Activated CD8-positive, alpha-beta T cell treated with anti-CD3 and anti-CD28 coated beads for 36 hours (primary cell): ENCODE data around the gene ACSM2B. TPM values are rescaled to one million over a fixed set of nuclear protein-coding genes. Genes with fewer than 3 reads are reported as not detected.
"Not testable (repeated sequence)": the region's sequence is repeated elsewhere in the genome, so short reads cannot be mapped to it uniquely, and the experiment has no call there.

Experiments used
- ATAC-seq: fragments of 200-7000 bp; cut with Tn5 transposase; one replicate; pipeline ENCODE4 v1.10.0; 2021; ENCODE audit warnings: mild to moderate bottlenecking, moderate library complexity
- CTCF ChIA-PET: fragments of 350-600 bp; sonication (Branson Sonifier 250); formaldehyde crosslinking; loops from one replicate; lab custom pipeline; 2021; ENCODE audit warnings: antibody characterized with exemption; lab: Charles Lee
- POLR2A ChIA-PET: fragments of 350-600 bp; sonication (Branson Sonifier 250); formaldehyde crosslinking; loops from one replicate; lab custom pipeline; 2021; ENCODE audit warnings: antibody characterized with exemption; lab: Charles Lee
- DNase-seq: peaks from one replicate; pipeline ENCODE4 v3.0.0-alpha.2; 2020
- H3K27ac Mint-ChIP-seq: one replicate; pipeline ENCODE4 v1.8.0; 2021; ENCODE audit warnings: mild to moderate bottlenecking, mixed read lengths
- H3K27me3 Mint-ChIP-seq: one replicate; pipeline ENCODE4 v1.8.0; 2021; ENCODE audit warnings: mixed read lengths
- H3K36me3 Mint-ChIP-seq: one replicate; pipeline ENCODE4 v1.8.0; 2021; ENCODE audit warnings: low read depth, mixed read lengths
- H3K4me1 Mint-ChIP-seq: one replicate; pipeline ENCODE4 v1.8.0; 2021; ENCODE audit warnings: low read depth, mixed read lengths
- H3K4me3 Mint-ChIP-seq: one replicate; pipeline ENCODE4 v1.8.0; 2021; ENCODE audit warnings: mild to moderate bottlenecking, moderate library complexity, mixed read lengths
- H3K9me3 Mint-ChIP-seq: one replicate; pipeline ENCODE4 v1.8.0; 2021; ENCODE audit warnings: mixed read lengths
- CTCF ChIP-seq: fragments of 200-600 bp; IDR thresholded peaks from one replicate; pipeline ENCODE4 v1.8.0; 2022; ENCODE audit warnings: antibody characterized with exemption, mild to moderate bottlenecking
- intact Hi-C: fragments of 100-400 bp; cut with micrococcal nuclease; formaldehyde crosslinking; loops from one replicate; pipeline ENCODE4 v1.10.0; 2022
- total RNA-seq, 2 experiments: library from RNA; stranded (reverse); gene quantifications; one replicate each; pipeline ENCODE4 v1.2.3, GENCODE V29; 2021

ACSM2B gene
- total RNA-seq, 2 experiments from 2014 or later: not detected

GRCh38 chr16:20586112-20586511, 9.9 kb upstream of the ACSM2B start:
- H3K27me3 Mint-ChIP-seq, H3K9me3 Mint-ChIP-seq, ATAC-seq, H3K4me1 Mint-ChIP-seq, H3K36me3 Mint-ChIP-seq, H3K27ac Mint-ChIP-seq, POLR2A ChIA-PET, DNase-seq, CTCF ChIA-PET, intact Hi-C loops, H3K4me3 Mint-ChIP-seq: not testable (repeated sequence)

GRCh38 chr16:20580487-20581259, 4.5 kb upstream of the ACSM2B start:
- H3K27me3 Mint-ChIP-seq, H3K4me1 Mint-ChIP-seq, ATAC-seq, POLR2A ChIA-PET, H3K27ac Mint-ChIP-seq, intact Hi-C loops, H3K36me3 Mint-ChIP-seq, H3K4me3 Mint-ChIP-seq, CTCF ChIA-PET, H3K9me3 Mint-ChIP-seq, DNase-seq: not testable (repeated sequence)

GRCh38 chr16:20578091-20578490, 1.9 kb upstream of the ACSM2B start:
- CTCF ChIA-PET, intact Hi-C loops, ATAC-seq, H3K4me3 Mint-ChIP-seq, H3K9me3 Mint-ChIP-seq, POLR2A ChIA-PET, H3K36me3 Mint-ChIP-seq, DNase-seq, H3K27me3 Mint-ChIP-seq, H3K4me1 Mint-ChIP-seq, H3K27ac Mint-ChIP-seq: not testable (repeated sequence)

GRCh38 chr16:20569117-20569651, 7.0 kb downstream of the ACSM2B start:
- DNase-seq, H3K4me3 Mint-ChIP-seq, ATAC-seq, H3K4me1 Mint-ChIP-seq, CTCF ChIA-PET, H3K9me3 Mint-ChIP-seq, POLR2A ChIA-PET, H3K27me3 Mint-ChIP-seq, H3K27ac Mint-ChIP-seq, intact Hi-C loops, H3K36me3 Mint-ChIP-seq: not testable (repeated sequence)

- H3K4me3 Mint-ChIP-seq: no peak overlapping the region
- peaks cover 1% of the 10 kb centered on the region for H3K27me3 Mint-ChIP-seq
- no peak for TF ChIP-seq CTCF
- intact Hi-C loops: no loop called here
- ChIA-PET CTCF (no interaction called here), POLR2A (no interaction called here)
- H3K9me3 Mint-ChIP-seq: no peaks in the 10 kb centered on the region
- H3K4me1 Mint-ChIP-seq: no peaks in the 10 kb centered on the region
- no peaks in the 10 kb centered on the region for H3K36me3 Mint-ChIP-seq
- no peak for DNase-seq
- no peak overlapping the region for H3K27ac Mint-ChIP-seq
- no peak for ATAC-seq
Observed at GRCh38 chr16:20568404-20568803, 7.8 kb downstream of the ACSM2B start.

GRCh38 chr16:20566864-20567263, 9.3 kb downstream of the ACSM2B start:
- Mint-ChIP-seq H3K4me1 (no peaks in the 10 kb centered on the region), H3K36me3 (no peaks in the 10 kb centered on the region), H3K9me3 (peaks cover 2% of the 10 kb centered on the region), H3K4me3 (no peak overlapping the region), H3K27ac (no peak overlapping the region), H3K27me3 (peaks cover 1% of the 10 kb centered on the region)
- POLR2A ChIA-PET: no interaction called here
- ATAC-seq: no peak
- intact Hi-C loops: no loop called here
- no peak for DNase-seq
- CTCF ChIA-PET: no interaction called here
- no peak for TF ChIP-seq CTCF

- POLR2A ChIA-PET, H3K4me3 Mint-ChIP-seq, H3K27ac Mint-ChIP-seq, ATAC-seq, H3K27me3 Mint-ChIP-seq, H3K36me3 Mint-ChIP-seq, H3K4me1 Mint-ChIP-seq, H3K9me3 Mint-ChIP-seq, CTCF ChIA-PET, DNase-seq, intact Hi-C loops: not testable (repeated sequence)
Observed at GRCh38 chr16:20565334-20565733, 10.8 kb downstream of the ACSM2B start.

- ATAC-seq, POLR2A ChIA-PET, CTCF ChIA-PET: not testable (repeated sequence)
Observed at GRCh38 chr16:20564218-20564617, 11.9 kb downstream of the ACSM2B start.

GRCh38 chr16:20555628-20556027, 20.5 kb downstream of the ACSM2B start:
- intact Hi-C loops, H3K4me1 Mint-ChIP-seq, H3K27me3 Mint-ChIP-seq, ATAC-seq, DNase-seq, H3K27ac Mint-ChIP-seq, H3K9me3 Mint-ChIP-seq, H3K4me3 Mint-ChIP-seq, H3K36me3 Mint-ChIP-seq, POLR2A ChIA-PET: not testable (repeated sequence)
- CTCF ChIA-PET: interaction anchor here (0.7 kb wide), 1 partner anchor 634 kb away, joined by 3 read pairs; no protein-coding TSS in a partner anchor

More at GRCh38 chr16:20564218-20564617, 11.9 kb downstream of the ACSM2B start:
- intact Hi-C loops, H3K27me3 Mint-ChIP-seq, H3K4me3 Mint-ChIP-seq, DNase-seq, H3K9me3 Mint-ChIP-seq, H3K27ac Mint-ChIP-seq, H3K4me1 Mint-ChIP-seq, H3K36me3 Mint-ChIP-seq: not testable (repeated sequence)

- ATAC-seq, H3K27ac Mint-ChIP-seq, H3K9me3 Mint-ChIP-seq, H3K36me3 Mint-ChIP-seq, H3K4me3 Mint-ChIP-seq, H3K4me1 Mint-ChIP-seq, CTCF ChIA-PET, intact Hi-C loops, DNase-seq, H3K27me3 Mint-ChIP-seq, POLR2A ChIA-PET: not testable (repeated sequence)
Observed at GRCh38 chr16:20554689-20555088, 21.5 kb downstream of the ACSM2B start.
